Panc1 (cell line): ENCODE results near the gene ZHX3. TPM values are rescaled to one million over a fixed set of nuclear protein-coding genes. Genes with fewer than 3 reads are reported as not detected.

Experiments
- ATAC-seq: fragments of 200-7000 bp; cut with Tn5 transposase; 2 replicates; pipeline ENCODE4 v1.9.1; 2020; ENCODE audit warnings: mild to moderate bottlenecking, moderate library complexity
- BruUV-seq: library from RNA; stranded (reverse); fragments of 400-500 nt; replicated peaks from 2 replicates; lab custom pipeline; 2021; lab: Mats Ljungman, UMichigan
- CTCF ChIA-PET: fragments of 300-600 bp; sonication (Branson Sonifier 250); formaldehyde crosslinking; loops from one replicate; lab custom pipeline; 2022; ENCODE audit warnings: antibody characterized with exemption; lab: Charles Lee
- POLR2A ChIA-PET: fragments of 300-600 bp; sonication (Branson Sonifier 250); formaldehyde crosslinking; loops from one replicate; lab custom pipeline; 2022; ENCODE audit warnings: antibody characterized with exemption; lab: Charles Lee
- DNase-seq: peaks from one replicate; pipeline ENCODE4 v3.0.0-alpha.2; 2010; ENCODE audit warnings: low read depth, low spot score
- H3K27ac ChIP-seq: 2 replicates; pipeline ENCODE4 v1.5.1; 2011; ENCODE audit warnings: mild to moderate bottlenecking, low read length, inconsistent platforms
- H3K27me3 ChIP-seq: fragments of 200-500 bp; sonication (Bioruptor generic); 2 replicates; pipeline ENCODE4 v1.6.0; 2014; ENCODE audit warnings: low read length, inconsistent platforms; ENCODE audit not compliant: control insufficient read depth, insufficient read depth
- H3K36me3 ChIP-seq: fragments of 200-500 bp; sonication (Bioruptor generic); 2 replicates; pipeline ENCODE4 v1.5.1; 2014; ENCODE audit warnings: inconsistent platforms, mild to moderate bottlenecking, low read length, moderate library complexity; ENCODE audit not compliant: control insufficient read depth, insufficient read depth
- H3K4me1 ChIP-seq: 2 replicates; pipeline ENCODE4 v1.5.1; 2011; ENCODE audit warnings: inconsistent platforms, mild to moderate bottlenecking, low read length, moderate library complexity; ENCODE audit not compliant: control insufficient read depth, insufficient read depth
- H3K4me3 ChIP-seq, 2 experiments: 2 replicates each; pipeline ENCODE4 v1.5.1; 2011 to 2012; ENCODE audit warnings: low read depth in 2 of 2, low read length in 2 of 2, mild to moderate bottlenecking in 2 of 2, inconsistent platforms in 1 of 2, moderate library complexity in 1 of 2
- H3K9me3 ChIP-seq: fragments of 200-500 bp; sonication (Bioruptor generic); 2 replicates; pipeline ENCODE4 v1.5.1; 2014; ENCODE audit warnings: low read depth, mild to moderate bottlenecking, inconsistent platforms, low read length, moderate library complexity; ENCODE audit not compliant: control insufficient read depth, insufficient read depth
- CTCF ChIP-seq: fragments of 450-650 bp; IDR thresholded peaks from 2 replicates; pipeline ENCODE4 v1.5.1; 2017; ENCODE audit warnings: mild to moderate bottlenecking
- POLR2AphosphoS5 ChIP-seq: IDR thresholded peaks from 2 replicates; pipeline ENCODE4 v1.6.1; 2012; ENCODE audit warnings: mild to moderate bottlenecking, low read depth, low read length, moderate library complexity
- REST ChIP-seq, 2 experiments: IDR thresholded peaks; 2 replicates each; pipeline ENCODE4 v1.6.1; 2011 to 2012; ENCODE audit warnings: low read depth in 2 of 2, control low read depth in 1 of 2, low read length in 1 of 2, mild to moderate bottlenecking in 1 of 2, moderate library complexity in 1 of 2; ENCODE audit not compliant: insufficient read depth in 1 of 2
- SIN3A ChIP-seq: IDR thresholded peaks from 2 replicates; pipeline ENCODE4 v1.6.1; 2012; ENCODE audit warnings: low read depth, mild to moderate bottlenecking, low read length, moderate library complexity, borderline replicate concordance; ENCODE audit not compliant: insufficient read depth
- TCF7L2 ChIP-seq: IDR thresholded peaks from 2 replicates; pipeline ENCODE4 v1.6.1; 2011; ENCODE audit warnings: mild to moderate bottlenecking, low read depth, low read length, inconsistent platforms
- in situ Hi-C: cut with HindIII; loops from 2 replicates; pipeline ENCODE4 v1.10.0; 2016; ENCODE audit warnings: low sequenced_read_pairs, low pct_unique_long_range_greater_than_20kb
- intact Hi-C: fragments of 100-400 bp; cut with micrococcal nuclease; formaldehyde crosslinking; loops from one replicate; pipeline ENCODE4 v1.10.0; 2022; ENCODE audit not compliant: unreplicated experiment
- total RNA-seq: library from RNA; stranded (reverse); gene quantifications from one replicate; pipeline ENCODE4 v1.2.1, GENCODE V29; 2021; ENCODE audit not compliant: unreplicated experiment

ZHX3 gene
- total RNA-seq, 1 experiment from 2014 or later = 19.8 TPM

DNA sequence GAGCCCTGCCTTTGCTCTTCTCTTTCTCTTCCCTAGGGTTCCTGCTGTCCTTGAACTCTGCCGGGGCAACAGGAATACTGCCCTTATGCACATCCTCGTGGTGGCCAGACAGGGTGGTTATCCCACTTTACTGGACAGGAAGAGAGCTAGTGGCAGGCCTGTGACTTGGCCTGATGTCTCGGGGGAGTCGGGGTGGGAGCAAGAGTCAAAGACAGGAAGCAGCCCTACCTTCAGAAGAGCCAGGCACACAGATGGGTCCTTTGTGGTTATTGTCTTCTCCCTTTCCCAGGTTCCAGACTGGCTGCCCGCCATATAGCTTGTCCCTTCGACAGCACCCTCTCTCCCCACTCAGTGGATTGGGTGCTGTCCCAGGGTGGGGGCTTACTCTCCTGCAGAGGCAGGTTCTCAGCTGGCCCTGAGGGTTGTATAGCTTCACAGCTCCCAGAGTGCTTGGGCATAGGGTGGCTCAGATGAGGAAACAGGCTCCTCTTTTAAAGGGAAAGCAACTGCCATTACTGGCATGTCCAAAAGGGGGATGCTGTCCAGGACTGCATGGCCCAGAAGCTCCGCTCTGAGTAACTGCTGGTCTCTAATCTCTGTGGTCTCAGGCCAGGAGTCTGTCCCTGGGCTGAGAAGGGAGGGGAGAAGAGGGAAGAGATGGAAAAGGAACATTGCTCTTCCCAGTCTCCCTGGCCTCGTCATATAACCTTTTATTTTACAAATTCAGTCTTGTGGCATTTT lies 162.9 kb downstream of the ZHX3 start:
- Histone ChIP-seq H3K9me3 (no peaks in the 10 kb centered on the region), H3K36me3 (no peaks in the 10 kb centered on the region), H3K27ac (no peak overlapping the region), H3K4me3 (no peak overlapping the region), H3K27me3 (no peaks in the 10 kb centered on the region), H3K4me1 (no peaks in the 10 kb centered on the region)
- in situ Hi-C loops = no loop called here
- intact Hi-C loops = no loop called here
- BruUV-seq = no TSS peak
- TF ChIP-seq SIN3A (no peak), TCF7L2 (no peak), REST (IDR thresholded peaks at IDR 0.05; ENCODE audit: insufficient read depth in 1 of 2, low read depth in 2 of 2, low read length in 1 of 2) (no peak), POLR2AphosphoS5 (no peak), CTCF (no peak)
- CTCF ChIA-PET = no interaction called here
- ATAC-seq (no peak), DNase-seq (no peak)
- POLR2A ChIA-PET = interaction anchor here (0.6 kb wide), 1 partner anchor 16 kb away, joined by 3 read pairs; no protein-coding TSS in a partner anchor

GRCh38 chr20:41152108-41152757 lies 165.3 kb downstream of the ZHX3 start:
- Histone ChIP-seq H3K4me3 (no peak overlapping the region), H3K27ac (no peak overlapping the region), H3K9me3 (no peaks in the 10 kb centered on the region), H3K27me3 (no peaks in the 10 kb centered on the region), H3K36me3 (no peaks in the 10 kb centered on the region), H3K4me1 (no peaks in the 10 kb centered on the region)
- intact Hi-C loops (no loop called here), in situ Hi-C loops (no loop called here)
- BruUV-seq = no TSS peak
- TF ChIP-seq TCF7L2 (no peak), SIN3A (no peak), CTCF (no peak), POLR2AphosphoS5 (no peak), REST (IDR thresholded peaks at IDR 0.05; ENCODE audit: insufficient read depth in 1 of 2, low read depth in 2 of 2, low read length in 1 of 2) (no peak)
- ATAC-seq (no peak), DNase-seq (no peak)
- ChIA-PET POLR2A (no interaction called here), CTCF (no interaction called here)
